ENCODE data around the gene OSBPL2.

OSBPL2 gene

DNA sequence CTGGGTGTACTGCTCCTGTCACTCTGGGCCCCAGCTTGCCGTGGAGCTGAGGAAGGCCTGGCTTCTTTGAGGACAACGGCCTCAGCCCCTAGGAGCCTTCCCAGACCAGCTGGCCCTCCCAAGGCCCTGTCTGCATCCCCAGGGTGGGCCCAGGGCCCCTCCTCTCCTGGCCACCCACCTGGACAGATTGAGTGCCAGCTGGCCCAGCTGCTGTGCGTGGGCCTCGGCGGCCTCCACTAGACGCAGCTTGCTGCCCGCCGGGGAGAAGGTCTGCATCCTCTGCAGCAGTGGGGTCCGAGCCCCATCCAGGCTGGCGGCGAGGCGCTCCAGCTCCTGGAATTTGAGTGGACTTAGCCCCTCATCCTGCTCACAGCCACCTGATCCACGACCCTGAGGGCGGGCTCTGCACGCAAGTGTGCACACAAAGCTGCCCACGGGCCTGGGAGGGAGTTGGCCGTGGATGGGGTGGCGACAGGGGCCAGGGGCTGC is 78.9 kb downstream of the OSBPL2 start:
- H3K9ac ChIP-seq: no peak overlapping the region
- no peak overlapping the region for H3K4me2 ChIP-seq
- H3K79me2 ChIP-seq (ENCODE audit: insufficient read depth, low read depth): no peaks in the 10 kb centered on the region
- no peaks in the 10 kb centered on the region; the same call in 1 of the 2 replicates for H3K36me3 ChIP-seq (ENCODE audit: insufficient read depth)
- TF ChIP-seq, protein P1, sequence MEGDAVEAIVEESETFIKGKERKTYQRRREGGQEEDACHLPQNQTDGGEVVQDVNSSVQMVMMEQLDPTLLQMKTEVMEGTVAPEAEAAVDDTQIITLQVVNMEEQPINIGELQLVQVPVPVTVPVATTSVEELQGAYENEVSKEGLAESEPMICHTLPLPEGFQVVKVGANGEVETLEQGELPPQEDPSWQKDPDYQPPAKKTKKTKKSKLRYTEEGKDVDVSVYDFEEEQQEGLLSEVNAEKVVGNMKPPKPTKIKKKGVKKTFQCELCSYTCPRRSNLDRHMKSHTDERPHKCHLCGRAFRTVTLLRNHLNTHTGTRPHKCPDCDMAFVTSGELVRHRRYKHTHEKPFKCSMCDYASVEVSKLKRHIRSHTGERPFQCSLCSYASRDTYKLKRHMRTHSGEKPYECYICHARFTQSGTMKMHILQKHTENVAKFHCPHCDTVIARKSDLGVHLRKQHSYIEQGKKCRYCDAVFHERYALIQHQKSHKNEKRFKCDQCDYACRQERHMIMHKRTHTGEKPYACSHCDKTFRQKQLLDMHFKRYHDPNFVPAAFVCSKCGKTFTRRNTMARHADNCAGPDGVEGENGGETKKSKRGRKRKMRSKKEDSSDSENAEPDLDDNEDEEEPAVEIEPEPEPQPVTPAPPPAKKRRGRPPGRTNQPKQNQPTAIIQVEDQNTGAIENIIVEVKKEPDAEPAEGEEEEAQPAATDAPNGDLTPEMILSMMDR (conservative IDR thresholded peaks at IDR 0.05; ENCODE audit: low read depth, low read length): no peak
- no peak overlapping the region for H2AFZ ChIP-seq (ENCODE audit: low read depth)
- H3K4me3 ChIP-seq (IDR thresholded peaks at IDR 0.05; ENCODE audit: insufficient read depth, low read depth, low read length): no peak overlapping the region
- no peaks in the 10 kb centered on the region for H3K27me3 ChIP-seq (ENCODE audit: insufficient read depth, low read depth)
- no peaks in the 10 kb centered on the region for H4K20me1 ChIP-seq (ENCODE audit: insufficient read depth)
- H3K4me1 ChIP-seq (ENCODE audit: low read depth, poor library complexity, severe bottlenecking): peaks cover 5% of the 10 kb centered on the region
- H3K27ac ChIP-seq: no peak overlapping the region

DNA sequence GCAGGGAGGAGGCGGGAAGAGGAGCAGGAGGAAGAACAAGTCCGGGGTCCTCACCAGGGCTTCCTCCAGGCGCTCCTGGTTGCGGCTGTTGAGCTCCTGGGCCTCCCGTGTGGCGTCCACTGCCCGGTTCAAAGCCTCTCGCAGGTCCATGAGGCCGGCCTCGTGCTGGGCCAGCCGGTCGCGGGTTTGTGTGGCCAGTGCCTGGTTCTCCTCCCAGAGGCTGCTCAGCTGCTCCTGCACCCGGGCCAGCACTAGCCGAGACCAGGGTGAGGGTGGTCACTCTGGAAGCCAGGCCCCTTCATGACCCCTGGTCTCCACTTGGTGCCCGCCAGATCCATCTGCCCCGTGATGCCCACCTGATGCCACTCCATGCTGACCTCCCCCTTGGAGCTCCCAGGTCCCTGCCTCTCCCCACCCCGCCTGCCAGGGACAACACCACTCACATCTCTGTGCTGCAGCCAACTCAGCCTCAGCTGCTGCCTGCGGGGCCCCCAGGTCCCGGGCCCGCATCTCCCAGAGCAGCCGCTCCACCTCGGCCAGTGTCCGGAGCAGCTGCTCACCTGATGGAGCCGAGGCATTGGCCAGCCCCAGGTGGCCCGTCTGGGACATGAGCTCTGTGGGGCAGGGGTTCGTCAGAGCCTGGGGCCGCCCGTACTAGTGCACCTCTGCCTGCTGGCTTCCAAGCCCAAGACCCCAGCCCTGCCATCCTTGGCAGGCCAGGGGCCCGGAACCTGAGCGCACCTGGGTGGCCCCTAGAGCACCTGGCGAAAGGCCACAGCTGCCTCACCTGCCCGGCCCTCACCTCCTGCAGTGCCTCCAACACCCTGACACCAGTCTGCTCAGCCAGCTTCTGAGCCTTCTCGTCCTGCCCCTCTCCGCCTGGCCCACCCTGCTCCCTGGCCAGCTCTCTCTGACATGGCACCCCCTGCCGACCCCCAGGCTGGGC is 80.4 kb downstream of the OSBPL2 start:
- no peak overlapping the region for H3K4me2 ChIP-seq
- H4K20me1 ChIP-seq (ENCODE audit: insufficient read depth): no peaks in the 10 kb centered on the region
- H3K27me3 ChIP-seq (ENCODE audit: insufficient read depth, low read depth): no peaks in the 10 kb centered on the region
- H3K27ac ChIP-seq: no peak overlapping the region
- no peak overlapping the region for H2AFZ ChIP-seq (ENCODE audit: low read depth)
- H3K4me1 ChIP-seq (ENCODE audit: low read depth, poor library complexity, severe bottlenecking): peaks cover 6% of the 10 kb centered on the region
- H3K9ac ChIP-seq: no peak overlapping the region
- no peaks in the 10 kb centered on the region for H3K79me2 ChIP-seq (ENCODE audit: insufficient read depth, low read depth)
- TF ChIP-seq, protein P1 (conservative IDR thresholded peaks at IDR 0.05; ENCODE audit: low read depth, low read length): no peak
- no peaks in the 10 kb centered on the region; the same call in 1 of the 2 replicates for H3K36me3 ChIP-seq (ENCODE audit: insufficient read depth)
- H3K4me3 ChIP-seq (IDR thresholded peaks at IDR 0.05; ENCODE audit: insufficient read depth, low read depth, low read length): no peak overlapping the region

DNA sequence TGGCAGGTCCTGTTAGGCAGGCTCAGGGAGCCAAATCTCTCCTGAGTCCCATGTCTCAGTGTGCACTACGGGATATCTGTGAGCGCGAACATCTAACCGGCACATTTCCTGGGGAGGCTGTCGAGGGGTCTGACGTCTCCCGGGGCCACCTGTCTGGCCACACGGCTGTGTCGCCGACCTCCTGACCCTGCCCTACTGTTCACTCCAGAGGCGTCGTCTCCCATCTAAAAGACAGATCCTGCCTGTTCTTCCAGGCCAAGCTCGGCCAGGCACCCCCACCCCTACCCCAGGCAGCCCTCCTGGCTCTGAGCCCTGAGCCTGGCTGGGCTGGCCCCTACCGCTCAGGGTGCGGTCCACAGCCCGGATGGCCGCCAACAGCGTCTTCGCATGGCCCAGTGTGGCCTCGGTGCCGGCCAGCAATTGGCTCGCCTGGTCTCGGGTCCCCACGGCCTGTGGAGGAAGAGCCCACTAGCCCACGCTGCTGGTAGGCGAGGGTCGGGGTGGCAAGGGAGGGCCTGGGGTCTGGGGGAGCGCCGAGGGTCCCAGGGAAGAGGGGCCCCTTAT is 81.1 kb downstream of the OSBPL2 start:
- no peaks in the 10 kb centered on the region for H3K27me3 ChIP-seq (ENCODE audit: insufficient read depth, low read depth)
- H2AFZ ChIP-seq (ENCODE audit: low read depth): no peak overlapping the region
- H3K4me2 ChIP-seq: no peak overlapping the region
- H3K27ac ChIP-seq: no peak overlapping the region
- no peaks in the 10 kb centered on the region for H4K20me1 ChIP-seq (ENCODE audit: insufficient read depth)
- H3K79me2 ChIP-seq (ENCODE audit: insufficient read depth, low read depth): no peaks in the 10 kb centered on the region
- no peak overlapping the region for H3K4me3 ChIP-seq (IDR thresholded peaks at IDR 0.05; ENCODE audit: insufficient read depth, low read depth, low read length)
- no peaks in the 10 kb centered on the region; the same call in 1 of the 2 replicates for H3K36me3 ChIP-seq (ENCODE audit: insufficient read depth)
- TF ChIP-seq, protein P1 (conservative IDR thresholded peaks at IDR 0.05; ENCODE audit: low read depth, low read length): no peak
- H3K4me1 ChIP-seq (ENCODE audit: low read depth, poor library complexity, severe bottlenecking): peaks cover 6% of the 10 kb centered on the region
- H3K9ac ChIP-seq: no peak overlapping the region

DNA sequence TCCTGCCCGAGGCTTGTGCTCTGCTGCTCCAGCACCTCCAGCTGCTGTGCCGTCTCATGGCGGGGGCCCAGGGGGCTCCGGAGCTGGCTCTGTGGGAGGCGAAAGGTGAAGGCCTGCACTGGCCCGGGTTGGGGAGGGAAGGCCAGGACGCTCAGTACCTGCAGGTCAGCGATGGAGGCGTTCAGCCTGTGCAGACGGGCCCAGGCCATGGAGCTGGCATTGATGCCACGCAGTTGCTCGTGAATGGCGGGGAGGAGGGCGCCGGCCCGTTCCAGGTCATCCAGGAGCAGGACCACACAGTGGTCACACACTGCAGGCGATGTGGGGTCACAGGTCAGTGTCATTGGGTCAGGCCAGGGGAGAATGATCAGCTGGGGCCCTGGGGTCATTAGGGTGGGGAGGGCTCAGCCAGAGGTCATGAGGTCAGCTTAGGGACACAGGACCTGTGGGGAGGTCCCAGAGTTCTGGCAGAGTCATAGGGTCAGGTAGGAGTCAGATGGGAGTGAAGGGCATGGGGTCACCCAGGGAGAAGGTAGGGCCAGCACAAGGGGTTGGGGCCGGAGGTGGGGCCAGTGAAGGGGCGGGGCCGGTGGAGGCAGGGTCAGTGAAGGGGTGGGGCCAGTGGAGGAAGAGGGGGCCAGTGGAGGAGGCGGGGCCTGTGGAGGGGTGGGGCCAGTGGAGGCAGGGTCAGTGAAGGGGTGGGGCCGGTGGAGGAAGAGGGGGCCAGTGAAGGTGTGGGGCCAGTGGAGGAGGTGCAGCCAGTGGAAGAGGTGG is 82.4 kb downstream of the OSBPL2 start:
- Histone ChIP-seq H3K27me3 (ENCODE audit: insufficient read depth, low read depth) (no peaks in the 10 kb centered on the region), H3K4me2 (no peak overlapping the region), H3K27ac (no peak overlapping the region), H3K4me1 (ENCODE audit: low read depth, poor library complexity, severe bottlenecking) (peaks cover 6% of the 10 kb centered on the region), H2AFZ (ENCODE audit: low read depth) (no peak overlapping the region), H3K9ac (no peak overlapping the region), H3K36me3 (ENCODE audit: insufficient read depth) (no peaks in the 10 kb centered on the region; the same call in 1 of the 2 replicates), H4K20me1 (ENCODE audit: insufficient read depth) (no peaks in the 10 kb centered on the region), H3K79me2 (ENCODE audit: insufficient read depth, low read depth) (no peaks in the 10 kb centered on the region), H3K4me3 (IDR thresholded peaks at IDR 0.05; ENCODE audit: insufficient read depth, low read depth, low read length) (no peak overlapping the region)
- TF ChIP-seq, protein P1 (conservative IDR thresholded peaks at IDR 0.05; ENCODE audit: low read depth, low read length): no peak
